PC-9 (cell line): ENCODE measurements around the gene IGFL1.

Source experiments
- EZH2 ChIP-seq: fragments of 200-600 bp; sonication (generic); IDR thresholded peaks from 2 replicates; pipeline ENCODE4 v1.8.0; 2017; ENCODE audit warnings: antibody characterized with exemption, low read depth
- TF ChIP-seq, protein P1 (sequence below): fragments of 200-600 bp; sonication (generic); conservative IDR thresholded peaks from 2 replicates; pipeline ENCODE4 v1.6.1; 2017; ENCODE audit warnings: mixed run types, antibody characterized with exemption, mild to moderate bottlenecking, moderate library complexity

DNA sequence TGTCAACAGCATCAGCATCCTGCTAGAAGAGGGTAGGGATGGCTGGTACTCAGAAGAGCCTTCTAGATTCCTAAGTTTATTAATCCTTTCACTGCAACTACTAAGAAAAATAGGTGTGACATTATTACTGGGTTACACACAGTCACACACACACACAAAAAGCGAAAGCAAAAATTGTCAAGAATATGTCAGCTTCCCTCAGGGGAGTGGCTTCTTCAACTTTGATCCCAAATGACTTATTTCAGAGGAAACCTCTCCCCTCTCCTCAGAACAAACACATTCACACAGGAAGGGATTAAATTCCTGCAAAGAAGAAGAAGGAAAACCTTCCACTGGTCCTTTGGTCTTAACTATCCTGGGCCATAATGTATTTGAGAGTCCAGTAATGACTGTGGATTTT lies 20.1 kb upstream of the IGFL1 start:
- no peak for TF ChIP-seq EZH2
- TF ChIP-seq, protein P1, sequence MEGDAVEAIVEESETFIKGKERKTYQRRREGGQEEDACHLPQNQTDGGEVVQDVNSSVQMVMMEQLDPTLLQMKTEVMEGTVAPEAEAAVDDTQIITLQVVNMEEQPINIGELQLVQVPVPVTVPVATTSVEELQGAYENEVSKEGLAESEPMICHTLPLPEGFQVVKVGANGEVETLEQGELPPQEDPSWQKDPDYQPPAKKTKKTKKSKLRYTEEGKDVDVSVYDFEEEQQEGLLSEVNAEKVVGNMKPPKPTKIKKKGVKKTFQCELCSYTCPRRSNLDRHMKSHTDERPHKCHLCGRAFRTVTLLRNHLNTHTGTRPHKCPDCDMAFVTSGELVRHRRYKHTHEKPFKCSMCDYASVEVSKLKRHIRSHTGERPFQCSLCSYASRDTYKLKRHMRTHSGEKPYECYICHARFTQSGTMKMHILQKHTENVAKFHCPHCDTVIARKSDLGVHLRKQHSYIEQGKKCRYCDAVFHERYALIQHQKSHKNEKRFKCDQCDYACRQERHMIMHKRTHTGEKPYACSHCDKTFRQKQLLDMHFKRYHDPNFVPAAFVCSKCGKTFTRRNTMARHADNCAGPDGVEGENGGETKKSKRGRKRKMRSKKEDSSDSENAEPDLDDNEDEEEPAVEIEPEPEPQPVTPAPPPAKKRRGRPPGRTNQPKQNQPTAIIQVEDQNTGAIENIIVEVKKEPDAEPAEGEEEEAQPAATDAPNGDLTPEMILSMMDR, result no peak
